Uterus (tissue), 4 donors: ENCODE measurements around the gene MYBPC2. TPM values are rescaled to one million over a fixed set of nuclear protein-coding genes. Genes with fewer than 3 reads are reported as not detected.
"Not testable (repeated sequence)": the region's sequence is repeated elsewhere in the genome, so short reads cannot be mapped to it uniquely, and the experiment has no call there.

Source experiments
- DNase-seq, 2 donors: peaks; one replicate each; pipeline ENCODE4 v3.0.0-alpha.2; 2019 to 2020
- H3K27ac ChIP-seq, 2 donors: fragments of 200-600 bp; sonication (generic); 1 replicate in 1 of 2; 2 replicates in 1 of 2; pipeline ENCODE4 v1.5.1; 2016 to 2018
- H3K27me3 ChIP-seq, 2 donors: fragments of 200-600 bp; sonication (generic); one replicate each; pipeline ENCODE4 v1.5.1; 2018 to 2019; ENCODE audit warnings: control low read depth in 1 of 2
- H3K36me3 ChIP-seq, 2 donors: fragments of 200-600 bp; sonication (generic); one replicate each; pipeline ENCODE4 v1.5.1; 2019; ENCODE audit warnings: control low read depth in 1 of 2
- H3K4me1 ChIP-seq, 2 donors: fragments of 200-600 bp; sonication (generic); one replicate each; pipeline ENCODE4 v1.5.1; 2018 to 2019; ENCODE audit warnings: control low read depth in 1 of 2
- H3K4me3 ChIP-seq, 2 donors: fragments of 200-600 bp; sonication (generic); 1 replicate in 1 of 2; 2 replicates in 1 of 2; pipeline ENCODE4 v1.5.1; 2018 to 2019; ENCODE audit warnings: mild to moderate bottlenecking in 1 of 2
- H3K9me3 ChIP-seq, 2 donors: fragments of 200-600 bp; sonication (generic); one replicate each; pipeline ENCODE4 v1.5.1; 2019; ENCODE audit warnings: control low read depth in 1 of 2
- CTCF ChIP-seq, 4 experiments: fragments of 200-600 bp in 2 of 4; fragments of 450-650 bp in 2 of 4; sonication (generic) in 2 of 4; IDR thresholded peaks; one replicate each; pipeline ENCODE4 v1.5.1; 2016 to 2019; ENCODE audit warnings: antibody characterized with exemption in 4 of 4, mild to moderate bottlenecking in 2 of 4, moderate library complexity in 1 of 4
- POLR2A ChIP-seq, 2 donors: fragments of 450-650 bp; IDR thresholded peaks; one replicate each; pipeline ENCODE4 v1.6.1; 2016; ENCODE audit warnings: antibody characterized with exemption in 2 of 2, mild to moderate bottlenecking in 1 of 2, moderate library complexity in 1 of 2
- intact Hi-C: fragments of 100-400 bp; cut with DNase I; formaldehyde crosslinking; loops from one replicate; pipeline ENCODE4 v1.15.1; 2023; ENCODE audit warnings: low total_unique reads
- total RNA-seq, 4 donors: library from RNA; depleted of rRNA in 3 of 4; stranded (reverse); fragments of >200 nt in 3 of 4; gene quantifications; one replicate each; pipeline versions ENCODE4 v1.1.0 to v1.2.4, GENCODE V29; 2014 to 2023
- donor health status: DM: yes; HTN: yes; CAD: no.

The MYBPC2 gene
- total RNA-seq, 4 donors from 2014 or later: 0.24 to 0.28 TPM; not detected in 2

- Histone ChIP-seq H3K9me3 (no peaks in the 10 kb centered on the region), H3K4me3 (no peak overlapping the region), H3K4me1 (no peaks in the 10 kb centered on the region), H3K36me3 (no peaks in the 10 kb centered on the region), H3K27me3 (peaks cover 0 to 7% of the 10 kb centered on the region in 2 donors), H3K27ac (no peak overlapping the region)
- TF ChIP-seq CTCF (IDR thresholded peaks at IDR 0.05) (no peak), POLR2A (IDR thresholded peaks at IDR 0.05) (no peak)
- DNase-seq: no peak
- intact Hi-C loops: no loop called here
Measured at GRCh38 chr19:50434525-50434924, 1.8 kb downstream of the MYBPC2 start.

DNA sequence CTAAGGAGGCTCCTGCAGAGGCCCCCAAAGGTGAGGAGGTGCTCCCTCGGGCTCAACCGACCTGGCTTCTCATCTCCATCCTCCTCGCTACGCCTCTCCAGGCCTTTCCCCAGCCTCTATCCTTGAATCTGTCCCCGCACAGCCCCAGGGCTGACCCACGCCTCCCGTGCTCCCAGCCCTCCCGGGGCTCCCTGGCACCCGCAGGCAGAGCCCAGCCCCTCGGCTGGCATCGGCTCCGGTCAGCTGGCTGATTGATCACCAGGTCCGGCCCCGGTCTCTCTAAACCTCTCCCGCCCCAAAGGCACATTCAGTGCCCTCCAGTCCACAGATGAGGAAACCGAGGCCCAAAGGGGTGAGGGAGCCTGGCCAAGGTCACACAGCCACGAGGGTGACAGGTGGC, 2.5 kb downstream of the MYBPC2 start:
- no peak overlapping the region for H3K4me3 ChIP-seq
- no peaks in the 10 kb centered on the region for H3K4me1 ChIP-seq
- TF ChIP-seq POLR2A (IDR thresholded peaks at IDR 0.05) (no peak), CTCF (IDR thresholded peaks at IDR 0.05) (no peak)
- DNase-seq: no peak
- intact Hi-C loops: no loop called here
- H3K36me3 ChIP-seq: no peaks in the 10 kb centered on the region
- peaks cover 0 to 7% of the 10 kb centered on the region in 2 donors for H3K27me3 ChIP-seq
- no peaks in the 10 kb centered on the region for H3K9me3 ChIP-seq
- H3K27ac ChIP-seq: no peak overlapping the region

GRCh38 chr19:50435627-50436026, 2.9 kb downstream of the MYBPC2 start:
- H3K9me3 ChIP-seq: no peaks in the 10 kb centered on the region
- no peak overlapping the region for H3K27ac ChIP-seq
- H3K4me3 ChIP-seq: no peak overlapping the region
- intact Hi-C loops: no loop called here
- H3K27me3 ChIP-seq: peaks cover 0 to 7% of the 10 kb centered on the region in 2 donors
- no peak for DNase-seq
- no peaks in the 10 kb centered on the region for H3K4me1 ChIP-seq
- TF ChIP-seq CTCF (IDR thresholded peaks at IDR 0.05) (no peak), POLR2A (IDR thresholded peaks at IDR 0.05) (no peak)
- no peaks in the 10 kb centered on the region for H3K36me3 ChIP-seq

DNA sequence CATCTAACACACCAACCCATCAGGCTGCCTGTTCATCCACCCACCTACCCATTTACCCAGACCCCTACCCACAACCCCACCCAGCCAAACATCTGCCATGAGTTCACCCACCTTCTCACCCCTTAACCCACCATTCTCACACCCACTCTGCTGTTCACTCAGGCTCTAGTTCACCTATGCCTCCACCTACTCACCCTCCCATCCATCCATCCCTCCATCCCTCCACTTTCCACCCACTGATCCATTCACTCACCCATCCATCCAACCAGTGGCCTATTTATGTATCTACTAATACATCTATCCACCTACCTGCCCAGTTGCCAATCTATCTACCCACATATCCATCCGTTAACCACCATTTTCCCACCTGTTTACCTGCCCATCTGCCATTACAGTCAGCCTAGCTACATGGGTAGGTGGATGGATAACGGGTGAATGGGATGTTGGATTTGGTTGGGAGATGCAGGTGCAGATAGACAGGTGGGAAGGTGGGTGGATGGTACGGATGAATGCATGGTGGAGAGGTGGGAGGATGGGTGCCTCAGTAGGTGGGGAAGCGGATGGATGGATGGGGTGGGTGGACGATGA, 5.3 kb downstream of the MYBPC2 start:
- H3K36me3 ChIP-seq: no peaks in the 10 kb centered on the region
- H3K27me3 ChIP-seq: no peaks in the 10 kb centered on the region
- H3K9me3 ChIP-seq: no peaks in the 10 kb centered on the region
- no peaks in the 10 kb centered on the region for H3K4me1 ChIP-seq
- H3K27ac ChIP-seq: no peak overlapping the region
- no peak for DNase-seq
- TF ChIP-seq CTCF (IDR thresholded peaks at IDR 0.05) (no peak), POLR2A (IDR thresholded peaks at IDR 0.05) (no peak)
- no peak overlapping the region for H3K4me3 ChIP-seq
- intact Hi-C loops: no loop called here

GRCh38 chr19:50439130-50439529, 6.4 kb downstream of the MYBPC2 start:
- H3K4me1 ChIP-seq, H3K27ac ChIP-seq, H3K4me3 ChIP-seq, H3K9me3 ChIP-seq, DNase-seq, H3K36me3 ChIP-seq, H3K27me3 ChIP-seq, intact Hi-C loops: not testable (repeated sequence)

- DNase-seq: no peak
- no peaks in the 10 kb centered on the region for H3K4me1 ChIP-seq
- no peaks in the 10 kb centered on the region for H3K27me3 ChIP-seq
- intact Hi-C loops: no loop called here
- H3K27ac ChIP-seq: no peak overlapping the region
- H3K9me3 ChIP-seq: no peaks in the 10 kb centered on the region
- H3K36me3 ChIP-seq: no peaks in the 10 kb centered on the region
- no peak for TF ChIP-seq POLR2A (IDR thresholded peaks at IDR 0.05)
- no peak for TF ChIP-seq CTCF (IDR thresholded peaks at IDR 0.05)
- H3K4me3 ChIP-seq: no peak overlapping the region
Measured at GRCh38 chr19:50444059-50444458, 11.4 kb downstream of the MYBPC2 start.
